Measurements from ENCODE around the gene SNCB.

GRCh38 chr5:176658817-176659511, 28.6 kb upstream of the SNCB start:
- no peak for TF ChIP-seq CTCF (IDR thresholded peaks at IDR 0.05; ENCODE audit: insufficient read depth, low read length)
- no peak for TF ChIP-seq GABPA (IDR thresholded peaks at IDR 0.05; ENCODE audit: low read depth)
- no peak for TF ChIP-seq POLR2AphosphoS5 (IDR thresholded peaks at IDR 0.05; ENCODE audit: low read depth)
- no peak for TF ChIP-seq REST (IDR thresholded peaks at IDR 0.05; ENCODE audit: insufficient replicate concordance, low read depth)
